Adipocyte (in vitro differentiated cells): ENCODE data around the gene CDH4.

Source experiments
- DNase-seq: peaks from one replicate; pipeline ENCODE4 v3.0.0-alpha.2; 2015; ENCODE audit warnings: low read depth
- H3K27me3 ChIP-seq: replicated peaks from 2 replicates; pipeline ENCODE4 v1.7.0; 2013; ENCODE audit warnings: mild to moderate bottlenecking, low read length, moderate library complexity; ENCODE audit not compliant: control insufficient read depth, insufficient read depth
- H3K36me3 ChIP-seq: 2 replicates; pipeline ENCODE4 v1.7.0; 2013; ENCODE audit warnings: low read length, mild to moderate bottlenecking, moderate library complexity; ENCODE audit not compliant: control insufficient read depth, insufficient read depth, severe bottlenecking
- H3K4me1 ChIP-seq: 2 replicates; pipeline ENCODE4 v1.7.0; 2013; ENCODE audit warnings: mild to moderate bottlenecking, low read length, moderate library complexity; ENCODE audit not compliant: control insufficient read depth, insufficient read depth
- H3K4me3 ChIP-seq: 2 replicates; pipeline ENCODE4 v1.7.0; 2013; ENCODE audit warnings: mild to moderate bottlenecking, low read length, moderate library complexity
- H3K9ac ChIP-seq: 2 replicates; pipeline ENCODE4 v1.7.0; 2013; ENCODE audit warnings: mild to moderate bottlenecking, low read length, moderate library complexity
- H3K9me3 ChIP-seq: 2 replicates; pipeline ENCODE4 v1.7.0; 2013; ENCODE audit warnings: mild to moderate bottlenecking, low read length, moderate library complexity; ENCODE audit not compliant: control insufficient read depth

Gene CDH4

GRCh38 chr20:61332016-61332975 is 80.2 kb downstream of the CDH4 start:
- H3K27me3 ChIP-seq, result no peaks in the 10 kb centered on the region
- no peak for DNase-seq
- no peak overlapping the region for H3K9ac ChIP-seq
- no peaks in the 10 kb centered on the region for H3K9me3 ChIP-seq
- H3K4me1 ChIP-seq, result no peaks in the 10 kb centered on the region
- no peaks in the 10 kb centered on the region for H3K36me3 ChIP-seq
- H3K4me3 ChIP-seq, result no peak overlapping the region

- no peak overlapping the region for H3K9ac ChIP-seq
- no peaks in the 10 kb centered on the region for H3K4me1 ChIP-seq
- no peak for DNase-seq
- no peak overlapping the region for H3K4me3 ChIP-seq
- no peaks in the 10 kb centered on the region for H3K9me3 ChIP-seq
- no peaks in the 10 kb centered on the region for H3K27me3 ChIP-seq
- H3K36me3 ChIP-seq, result no peaks in the 10 kb centered on the region
These were observed 81.5 kb downstream of the CDH4 start for GRCh38 chr20:61333484-61334108.

- no peaks in the 10 kb centered on the region for H3K9me3 ChIP-seq
- peaks cover 9% of the 10 kb centered on the region for H3K27me3 ChIP-seq
- no peak overlapping the region for H3K4me3 ChIP-seq
- DNase-seq, result no peak
- H3K9ac ChIP-seq, result no peak overlapping the region
- no peaks in the 10 kb centered on the region for H3K36me3 ChIP-seq
- H3K4me1 ChIP-seq, result no peaks in the 10 kb centered on the region
These were observed 88.1 kb downstream of the CDH4 start for GRCh38 chr20:61340157-61340556.

GRCh38 chr20:61341605-61342004 is 89.5 kb downstream of the CDH4 start:
- no peak overlapping the region for H3K9ac ChIP-seq
- H3K27me3 ChIP-seq, result peaks cover 17% of the 10 kb centered on the region
- no peaks in the 10 kb centered on the region for H3K9me3 ChIP-seq
- H3K36me3 ChIP-seq, result no peaks in the 10 kb centered on the region
- no peak overlapping the region for H3K4me3 ChIP-seq
- no peaks in the 10 kb centered on the region for H3K4me1 ChIP-seq
- no peak for DNase-seq

GRCh38 chr20:61343934-61344333 is 91.9 kb downstream of the CDH4 start:
- Histone ChIP-seq H3K4me3 (no peak overlapping the region), H3K4me1 (no peaks in the 10 kb centered on the region), H3K27me3 (peaks cover 17% of the 10 kb centered on the region), H3K36me3 (no peaks in the 10 kb centered on the region), H3K9ac (no peak overlapping the region), H3K9me3 (no peaks in the 10 kb centered on the region)
- no peak for DNase-seq

- H3K36me3 ChIP-seq, result no peaks in the 10 kb centered on the region
- DNase-seq, result no peak
- H3K9ac ChIP-seq, result no peak overlapping the region
- H3K4me3 ChIP-seq, result no peak overlapping the region
- peaks cover 18% of the 10 kb centered on the region for H3K27me3 ChIP-seq
- H3K9me3 ChIP-seq, result no peaks in the 10 kb centered on the region
- H3K4me1 ChIP-seq, result no peaks in the 10 kb centered on the region
These were observed 93.6 kb downstream of the CDH4 start for GRCh38 chr20:61345656-61346055.

- Histone ChIP-seq H3K4me3 (no peak overlapping the region), H3K9ac (no peak overlapping the region), H3K27me3 (peaks cover 20% of the 10 kb centered on the region), H3K36me3 (no peaks in the 10 kb centered on the region), H3K9me3 (no peaks in the 10 kb centered on the region), H3K4me1 (no peaks in the 10 kb centered on the region)
- DNase-seq, result no peak
These were observed 94.9 kb downstream of the CDH4 start for GRCh38 chr20:61346996-61347395.

- DNase-seq, result no peak
- Histone ChIP-seq H3K9ac (no peak overlapping the region), H3K9me3 (no peaks in the 10 kb centered on the region), H3K27me3 (peaks cover 21% of the 10 kb centered on the region), H3K4me1 (no peaks in the 10 kb centered on the region), H3K4me3 (no peak overlapping the region), H3K36me3 (no peaks in the 10 kb centered on the region)
These were observed 95.4 kb downstream of the CDH4 start for GRCh38 chr20:61347443-61347842.

GRCh38 chr20:61349447-61350165 is 97.5 kb downstream of the CDH4 start:
- Histone ChIP-seq H3K9ac (no peak overlapping the region), H3K9me3 (no peaks in the 10 kb centered on the region), H3K4me3 (no peak overlapping the region), H3K36me3 (no peaks in the 10 kb centered on the region), H3K27me3 (peaks cover 21% of the 10 kb centered on the region), H3K4me1 (no peaks in the 10 kb centered on the region)
- no peak for DNase-seq

- H3K9me3 ChIP-seq, result no peaks in the 10 kb centered on the region
- no peaks in the 10 kb centered on the region for H3K36me3 ChIP-seq
- H3K9ac ChIP-seq, result no peak overlapping the region
- H3K27me3 ChIP-seq, result peaks cover 12% of the 10 kb centered on the region
- no peaks in the 10 kb centered on the region for H3K4me1 ChIP-seq
- H3K4me3 ChIP-seq, result no peak overlapping the region
- no peak for DNase-seq
These were observed 98.6 kb downstream of the CDH4 start for GRCh38 chr20:61350500-61351250.
